GM19025 (cell line): ENCODE results near the gene ZWILCH.
"Not testable (repeated sequence)": the region's sequence is repeated elsewhere in the genome, so short reads cannot be mapped to it uniquely, and the experiment has no call there.

ENCODE experiments used
- ATAC-seq: cut with Tn5 transposase; IDR thresholded peaks from one replicate; pipeline ENCODE4 v1.9.1; 2021; ENCODE audit warnings: mild to moderate bottlenecking, low read depth, moderate library complexity; ENCODE audit not compliant: unreplicated experiment

Gene ZWILCH

GRCh38 chr15:66573719-66574595, 68.8 kb downstream of the ZWILCH start:
- ATAC-seq: no peak

- no peak for ATAC-seq
Measured at GRCh38 chr15:66574596-66574950, 69.4 kb downstream of the ZWILCH start.

GRCh38 chr15:66578286-66578875, 73.3 kb downstream of the ZWILCH start:
- ATAC-seq: no peak

- ATAC-seq: no peak
Measured at GRCh38 chr15:66580643-66581042, 75.5 kb downstream of the ZWILCH start.

GRCh38 chr15:66581972-66582537, 76.9 kb downstream of the ZWILCH start:
- ATAC-seq: no peak

- ATAC-seq: no peak
Measured at GRCh38 chr15:66586155-66586976, 81.2 kb downstream of the ZWILCH start.

- no peak for ATAC-seq
Measured at GRCh38 chr15:66587020-66587419, 81.9 kb downstream of the ZWILCH start.

- no peak for ATAC-seq
Measured at GRCh38 chr15:66587749-66588148, 82.6 kb downstream of the ZWILCH start.

GRCh38 chr15:66588537-66588936, 83.4 kb downstream of the ZWILCH start:
- no peak for ATAC-seq

- ATAC-seq: no peak
Measured at GRCh38 chr15:66588971-66589370, 83.8 kb downstream of the ZWILCH start.

- ATAC-seq: not testable (repeated sequence)
Measured at GRCh38 chr15:66589429-66589828, 84.3 kb downstream of the ZWILCH start.

GRCh38 chr15:66590435-66590834, 85.3 kb downstream of the ZWILCH start:
- ATAC-seq: no peak

GRCh38 chr15:66591322-66591862, 86.3 kb downstream of the ZWILCH start:
- no peak for ATAC-seq

GRCh38 chr15:66592505-66593218, 87.5 kb downstream of the ZWILCH start:
- ATAC-seq: no peak

- no peak for ATAC-seq
Measured at GRCh38 chr15:66593219-66593780, 88.2 kb downstream of the ZWILCH start.

- ATAC-seq: no peak
Measured at GRCh38 chr15:66594344-66594743, 89.2 kb downstream of the ZWILCH start.

GRCh38 chr15:66594836-66595235, 89.7 kb downstream of the ZWILCH start:
- ATAC-seq: no peak

GRCh38 chr15:66595332-66595731, 90.2 kb downstream of the ZWILCH start:
- ATAC-seq: no peak

GRCh38 chr15:66595931-66596545, 90.9 kb downstream of the ZWILCH start:
- ATAC-seq: no peak
